Psoas muscle (tissue), 8 donors: ENCODE data around the gene PANK1. TPM values are rescaled to one million over a fixed set of nuclear protein-coding genes. Genes with fewer than 3 reads are reported as not detected.

ENCODE experiments used
- ATAC-seq, 4 donors: fragments of 200-7000 bp; cut with Tn5 transposase; one replicate each; pipeline ENCODE4 v1.9.1; 2020; ENCODE audit warnings: moderate library complexity in 3 of 4, mild to moderate bottlenecking in 2 of 4
- DNase-seq, 2 donors: peaks; one replicate each; pipeline ENCODE4 v3.0.0-alpha.2; 2020
- H3K27ac ChIP-seq: fragments of 200-600 bp; one replicate; pipeline ENCODE4 v1.8.0; 2022
- H3K27me3 ChIP-seq, 3 donors: fragments of 200-600 bp in 1 of 3; one replicate each; pipeline versions ENCODE4 v1.6.1 to v1.8.0; 2013 to 2022; ENCODE audit warnings: low read length in 2 of 3, mild to moderate bottlenecking in 2 of 3, moderate library complexity in 1 of 3; ENCODE audit not compliant: insufficient read depth in 3 of 3
- H3K36me3 ChIP-seq, 2 donors: fragments of 200-600 bp in 1 of 2; one replicate each; pipeline versions ENCODE4 v1.6.1 to v1.8.0; 2013 to 2022; ENCODE audit warnings: low read depth in 1 of 2, mild to moderate bottlenecking in 1 of 2, moderate library complexity in 1 of 2; ENCODE audit not compliant: insufficient read depth in 1 of 2
- H3K4me1 ChIP-seq: fragments of 200-600 bp; one replicate; pipeline ENCODE4 v1.8.0; 2022
- H3K4me3 ChIP-seq: fragments of 200-600 bp; one replicate; pipeline ENCODE4 v1.8.0; 2022; ENCODE audit warnings: mild to moderate bottlenecking
- H3K9me3 ChIP-seq: fragments of 200-600 bp; one replicate; pipeline ENCODE4 v1.8.0; 2022
- CTCF ChIP-seq: fragments of 200-600 bp; IDR thresholded peaks from one replicate; pipeline ENCODE4 v1.8.0; 2022; ENCODE audit warnings: antibody characterized with exemption
- WGBS, 3 donors: extraction: QIAGEN DNeasy Blood & Tissue Kit; methylation state at CpG; one replicate each; pipeline versions ENCODE4 v1.1.6 to v1.1.7; 2013; 5-methylcytosine and 5-hydroxymethylcytosine counted together
- intact Hi-C, 2 donors: fragments of 100-400 bp; cut with DNase I; formaldehyde crosslinking; loops; one replicate each; pipeline versions ENCODE4 v1.11.0 to v1.14.2; 2022
- polyA plus RNA-seq, 3 donors: library from polyadenylated mRNA; stranded (reverse); fragments of 200-250 nt; gene quantifications; one replicate each; pipeline ENCODE4 v1.2.3, GENCODE V29; 2013
- total RNA-seq, 4 donors: library from RNA; stranded (reverse); fragmentation: NEBNext Ultra II Directional in 2 of 4; extraction: Animal tissue kit (Norgen Biotek cat#: 25700) in 2 of 4; gene quantifications; one replicate each; pipeline versions ENCODE4 v1.2.1 to v1.2.4, GENCODE V29; 2021 to 2023
- donor health status: healthy with polysubstance abuse.
- donor health status: DM: no; HTN: no; CAD: no; lungs with moderate emphysema.
- donor health status: Bipolar disorder and iron deficiency.
- donor health status: healthy.
- donor health status: DM: yes; HTN: yes; CAD: no.
- donor health status: DM: no; HTN: no; CAD: no.
- donor health status: DM: no; HTN: no; CAD: no.
- donor health status: DM: yes; HTN: yes; CAD: no.

PANK1 gene
- total and polyA plus RNA-seq, 7 donors: 0.91 to 17.0 (median 6.3) TPM

GRCh38 chr10:89556600-89556999, 88.4 kb downstream of the PANK1 start:
- no peak for ATAC-seq
- TF ChIP-seq CTCF: no peak
- Histone ChIP-seq H3K27ac (no peak overlapping the region), H3K4me1 (no peaks in the 10 kb centered on the region), H3K4me3 (no peak overlapping the region), H3K27me3 (no peaks in the 10 kb centered on the region), H3K9me3 (no peaks in the 10 kb centered on the region), H3K36me3 (no peaks in the 10 kb centered on the region)
- 65 to 94% (median 79%) methylated on average over 1 of the region's 1 CpG for WGBS, 3 donors
- intact Hi-C loops: no loop called here
- DNase-seq: no peak

DNA sequence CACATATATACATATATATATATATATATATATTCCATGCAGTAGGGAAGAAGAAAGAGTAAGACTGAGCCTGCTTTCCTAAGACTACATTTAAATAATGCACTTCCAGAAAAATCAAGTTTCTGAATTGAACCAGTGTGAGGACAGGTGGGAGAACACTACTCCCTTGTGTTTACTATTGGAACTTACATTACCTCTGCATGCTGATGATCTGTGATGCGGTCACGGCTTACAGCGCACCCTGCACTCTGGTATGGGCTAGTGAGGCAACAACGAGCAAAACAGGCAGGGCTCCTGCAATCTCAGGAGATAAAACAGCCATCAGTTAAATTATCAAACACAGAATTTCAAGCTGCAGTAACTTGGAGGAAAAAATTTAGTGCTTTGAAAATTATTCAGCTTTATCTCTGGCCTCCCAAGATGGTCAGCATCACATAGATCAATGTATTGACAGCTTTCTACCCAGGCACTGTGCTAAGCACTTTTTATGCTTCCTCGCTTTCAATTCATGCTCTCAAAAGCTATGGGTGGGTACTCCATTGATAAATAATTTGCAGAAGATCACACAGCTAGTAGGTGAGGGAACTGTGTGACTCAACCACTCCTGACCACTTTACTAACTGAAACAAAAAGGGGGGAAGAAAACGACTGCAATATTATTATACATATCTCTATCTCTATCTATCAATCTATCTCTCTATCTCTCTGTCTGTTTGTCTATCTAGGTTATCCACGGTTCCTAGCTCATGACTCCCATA, 89.2 kb downstream of the PANK1 start:
- WGBS, 3 donors: 79 to 85% (median 81%) methylated on average over 7 of the region's 7 CpGs

DNA sequence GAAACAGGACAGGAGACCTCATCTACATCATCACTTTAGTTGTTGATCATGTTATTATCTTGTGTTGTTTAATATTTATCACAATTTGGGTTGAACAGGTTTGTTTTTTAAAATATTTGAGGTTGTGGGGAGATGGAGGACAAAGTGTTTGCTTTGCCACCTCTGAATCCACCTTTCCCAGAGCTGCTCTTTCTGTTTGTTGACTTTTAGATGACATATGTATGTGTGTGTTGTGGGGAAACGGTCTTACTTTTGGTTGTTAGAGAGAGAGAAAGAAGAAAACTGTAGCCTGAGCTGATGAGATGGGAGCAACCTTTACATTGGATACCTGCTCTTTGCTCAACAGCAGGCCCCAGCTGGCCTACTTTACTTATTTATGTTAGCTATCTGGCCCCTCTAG, 90.6 kb downstream of the PANK1 start:
- H3K9me3 ChIP-seq: no peaks in the 10 kb centered on the region
- intact Hi-C loops: no loop called here

More for the DNA sequence above, 89.2 kb downstream of the PANK1 start:
- no peak for TF ChIP-seq CTCF
- intact Hi-C loops: no loop called here
- DNase-seq: no peak
- Histone ChIP-seq H3K9me3 (no peaks in the 10 kb centered on the region), H3K4me1 (no peaks in the 10 kb centered on the region), H3K27ac (no peak overlapping the region), H3K27me3 (no peaks in the 10 kb centered on the region), H3K4me3 (no peak overlapping the region), H3K36me3 (no peaks in the 10 kb centered on the region)
- no peak for ATAC-seq

DNA sequence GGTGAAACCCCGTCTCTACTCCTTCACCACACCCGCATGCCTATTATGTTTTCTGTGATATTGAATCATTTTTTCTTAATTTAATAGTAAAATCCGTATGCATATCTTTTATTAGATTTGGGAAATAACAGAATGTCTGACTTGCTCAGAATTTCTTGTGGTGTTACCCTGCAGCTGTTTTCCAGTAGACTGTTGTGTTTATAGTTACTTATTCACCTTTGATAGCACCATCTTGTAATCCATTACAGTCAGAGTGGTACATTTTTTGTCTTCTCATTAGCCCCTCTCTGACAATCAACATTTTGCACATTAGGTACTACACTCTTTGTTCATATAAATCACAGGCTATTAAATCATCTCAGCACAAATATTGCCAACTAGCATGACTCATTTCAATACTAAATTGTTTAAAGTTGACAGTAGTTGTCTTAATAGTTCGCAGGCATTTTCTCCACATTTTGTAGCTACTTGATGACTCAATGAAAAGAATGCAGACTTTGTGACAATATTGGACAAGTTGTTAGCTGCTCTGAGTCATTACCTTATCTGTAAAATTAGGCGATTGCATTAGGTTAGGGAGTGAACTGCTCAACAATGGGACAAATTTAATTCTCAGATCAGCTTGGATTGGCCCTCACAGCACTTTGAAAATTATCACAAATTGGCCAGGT, 91.8 kb downstream of the PANK1 start:
- Histone ChIP-seq H3K36me3 (no peaks in the 10 kb centered on the region), H3K9me3 (no peaks in the 10 kb centered on the region), H3K27ac (no peak overlapping the region), H3K4me3 (no peak overlapping the region), H3K4me1 (no peaks in the 10 kb centered on the region), H3K27me3 (no peaks in the 10 kb centered on the region)
- intact Hi-C loops: no loop called here
- no peak for TF ChIP-seq CTCF
- WGBS, 3 donors: 66 to 86% (median 68%) methylated on average over 5 of the region's 5 CpGs
- ATAC-seq (no peak), DNase-seq (no peak)

More for the DNA sequence above, 90.6 kb downstream of the PANK1 start:
- no peak for TF ChIP-seq CTCF
- no peak for DNase-seq
- no peak overlapping the region for H3K4me3 ChIP-seq
- no peak overlapping the region for H3K27ac ChIP-seq
- H3K27me3 ChIP-seq: no peaks in the 10 kb centered on the region
- ATAC-seq: no peak
- WGBS, 3 donors: 80 to 100% (median 86%) methylated on average over 1 of the region's 1 CpG
- no peaks in the 10 kb centered on the region for H3K36me3 ChIP-seq
- H3K4me1 ChIP-seq: no peaks in the 10 kb centered on the region
